TTC549 (cell line): ENCODE results near the gene MFRP.

ENCODE experiments used
- FAIRE-seq: peaks from 2 replicates; lab custom pipeline; 2012; peaks lifted over from hg19 to GRCh38; lab: Jason Lieb, UNC

The MFRP gene

DNA sequence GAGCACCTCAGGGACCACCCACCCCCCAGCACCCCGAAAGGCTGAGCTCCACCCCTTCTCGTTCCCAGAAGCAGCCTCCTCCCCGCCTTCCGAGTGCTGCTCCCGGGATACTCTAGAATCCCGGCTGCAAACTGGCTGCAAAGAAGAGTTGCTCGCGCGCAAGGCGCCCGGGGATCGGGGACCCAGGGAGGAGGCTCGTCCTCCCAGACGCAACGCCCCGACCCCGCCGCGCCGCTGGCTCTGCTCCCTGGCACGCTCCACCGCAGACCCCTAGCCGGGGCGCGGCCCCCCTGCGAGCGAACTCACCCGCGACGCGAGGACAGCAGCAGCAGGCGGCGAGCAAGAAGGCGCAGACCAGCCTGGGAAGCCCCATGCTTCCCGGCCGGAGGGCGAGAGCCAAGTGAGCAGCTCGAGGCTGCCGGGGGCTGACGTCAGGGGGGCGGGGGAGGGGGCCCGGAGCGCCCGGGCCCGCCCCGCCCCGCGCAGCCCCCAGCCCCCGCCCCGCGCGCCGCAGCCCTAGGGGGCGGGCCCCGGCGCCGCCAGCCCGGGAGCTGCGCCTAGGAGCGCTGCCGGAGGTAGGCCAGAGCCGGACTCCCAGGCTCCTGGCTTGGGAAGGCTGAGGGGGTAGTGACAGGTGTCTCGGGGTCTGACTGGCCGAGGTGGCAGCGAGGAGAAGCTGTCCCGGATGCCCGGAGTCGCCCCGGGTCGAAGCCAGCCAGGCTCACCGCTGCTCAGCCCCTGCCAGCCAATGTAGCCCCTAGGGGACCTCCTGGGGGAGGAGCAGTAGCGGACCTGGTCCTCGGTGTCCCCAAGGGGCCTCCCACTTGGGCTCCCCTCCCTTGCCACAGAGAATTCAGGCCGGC is 29.5 kb downstream of the MFRP start, which contains the start of gene MCAM:
MCAM (minus strand) TSS at position 402 of the 863 bp plus-strand sequence; CDS start at position 373, 29 bp downstream.
- FAIRE-seq, result no peak

DNA sequence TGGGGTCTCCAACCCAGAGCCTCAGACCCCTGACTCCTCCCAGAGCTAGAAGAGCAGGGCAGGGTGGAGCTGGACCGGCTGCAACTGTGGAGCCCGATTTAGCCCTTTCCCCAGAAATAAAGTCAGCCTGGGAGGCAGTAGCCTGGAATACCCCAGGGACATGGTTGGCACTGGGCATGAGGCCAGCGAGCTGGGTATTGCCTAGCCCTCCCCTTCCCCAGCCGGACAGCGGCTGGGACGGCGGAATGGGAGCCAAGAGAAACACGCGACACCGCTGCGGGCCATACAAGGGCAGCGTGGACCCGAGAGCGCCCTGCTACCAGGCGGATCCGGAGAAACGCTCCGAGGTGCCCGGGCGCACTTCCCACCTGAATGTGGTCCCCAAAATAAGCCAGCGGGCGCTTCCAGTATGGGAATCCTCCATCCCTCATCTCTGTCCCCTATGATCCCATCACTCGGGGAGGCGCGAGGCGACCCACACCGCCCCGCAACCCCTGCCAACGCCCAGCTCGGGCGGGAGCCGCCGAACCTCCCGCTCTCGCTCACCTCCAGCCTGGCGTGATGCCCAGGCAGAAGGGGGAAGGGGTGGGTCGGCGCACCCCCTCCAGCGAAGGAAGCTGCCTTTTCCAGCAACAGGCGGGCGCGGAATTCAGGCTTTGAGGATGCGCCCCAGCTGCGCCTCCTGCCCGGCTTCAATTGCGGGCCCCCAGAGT is 30.3 kb downstream of the MFRP start:
- FAIRE-seq, result no peak

DNA sequence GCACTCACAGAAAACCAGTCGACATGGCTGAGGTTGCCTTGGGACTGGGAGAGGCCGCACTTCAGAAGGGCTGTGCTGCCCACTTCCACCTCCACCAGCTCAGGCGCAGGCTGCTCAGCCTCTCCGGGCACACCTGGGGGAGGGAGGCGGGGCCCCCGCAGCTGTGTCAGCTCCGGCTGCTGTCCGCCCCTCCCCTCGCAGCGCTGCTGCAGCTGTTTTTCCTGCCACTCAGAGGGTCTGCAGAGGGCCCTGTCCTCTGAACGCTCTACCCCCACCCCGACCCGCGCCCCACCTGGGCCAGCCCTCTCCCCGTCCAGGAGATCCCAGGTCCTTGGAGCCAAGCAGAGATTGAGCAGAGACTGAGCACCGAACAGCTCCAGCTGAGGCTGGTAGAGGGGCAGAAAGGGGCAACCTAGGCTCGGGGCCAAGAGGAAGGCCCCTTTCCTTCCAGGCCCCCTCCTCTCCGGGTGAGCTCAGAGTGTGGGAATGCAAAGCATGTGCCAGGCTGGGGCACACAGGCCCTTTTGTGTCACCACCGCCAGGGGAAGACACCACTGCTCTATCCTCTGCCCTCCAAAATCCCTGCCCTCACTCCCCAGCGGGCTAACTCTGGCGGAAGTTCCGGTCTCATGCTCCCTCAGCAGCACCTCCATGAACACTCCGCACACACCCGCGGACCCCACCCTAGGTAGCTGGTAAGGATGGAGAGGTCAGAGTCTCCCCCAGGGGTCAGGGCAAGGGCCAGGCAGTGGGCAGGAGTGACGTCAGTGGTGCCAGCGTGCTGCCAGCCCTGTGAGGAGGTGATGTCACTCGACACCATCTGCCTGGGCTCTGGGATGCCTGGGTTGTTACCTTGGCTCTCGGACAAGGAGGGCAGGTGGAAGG is 31.1 kb downstream of the MFRP start:
- no peak for FAIRE-seq

DNA sequence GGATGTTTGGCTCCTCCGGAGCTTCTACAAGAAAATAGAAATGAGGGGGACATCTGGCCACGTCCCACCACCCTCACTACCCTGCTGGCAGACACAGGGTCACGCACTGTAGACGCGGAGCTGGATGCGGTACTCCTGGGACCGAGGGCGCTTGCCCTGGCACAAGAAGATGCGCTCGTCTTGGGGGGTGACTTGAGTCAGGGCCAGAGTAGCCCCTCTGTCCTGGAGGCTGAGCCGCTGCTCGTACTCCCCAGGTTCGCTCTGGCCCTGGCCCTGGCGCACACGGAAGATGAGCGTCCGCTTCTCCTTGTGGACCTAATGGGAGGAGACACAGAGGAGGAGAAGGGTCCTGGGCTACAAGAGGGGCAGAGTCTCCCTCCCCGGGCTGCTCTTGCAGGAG is 31.8 kb downstream of the MFRP start:
- no peak for FAIRE-seq

DNA sequence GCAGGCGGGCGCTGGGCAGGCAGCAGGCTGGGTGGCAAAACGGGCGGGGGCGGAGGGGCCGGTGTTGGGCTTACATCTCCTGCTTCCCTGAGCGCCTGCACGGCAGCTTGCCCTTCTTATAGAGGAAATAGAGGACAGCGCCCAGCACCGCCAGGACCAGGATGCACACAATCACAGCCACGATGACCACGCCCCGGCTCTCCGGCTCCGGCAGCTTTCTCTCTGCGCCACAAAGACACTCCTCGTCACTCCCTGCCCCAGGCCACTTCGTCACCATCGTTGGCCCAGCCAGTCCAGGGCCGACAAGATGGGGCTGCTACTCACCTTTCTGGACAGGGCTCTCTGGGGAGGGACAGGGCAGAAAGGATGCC is 35.8 kb downstream of the MFRP start:
- FAIRE-seq, result no peak

DNA sequence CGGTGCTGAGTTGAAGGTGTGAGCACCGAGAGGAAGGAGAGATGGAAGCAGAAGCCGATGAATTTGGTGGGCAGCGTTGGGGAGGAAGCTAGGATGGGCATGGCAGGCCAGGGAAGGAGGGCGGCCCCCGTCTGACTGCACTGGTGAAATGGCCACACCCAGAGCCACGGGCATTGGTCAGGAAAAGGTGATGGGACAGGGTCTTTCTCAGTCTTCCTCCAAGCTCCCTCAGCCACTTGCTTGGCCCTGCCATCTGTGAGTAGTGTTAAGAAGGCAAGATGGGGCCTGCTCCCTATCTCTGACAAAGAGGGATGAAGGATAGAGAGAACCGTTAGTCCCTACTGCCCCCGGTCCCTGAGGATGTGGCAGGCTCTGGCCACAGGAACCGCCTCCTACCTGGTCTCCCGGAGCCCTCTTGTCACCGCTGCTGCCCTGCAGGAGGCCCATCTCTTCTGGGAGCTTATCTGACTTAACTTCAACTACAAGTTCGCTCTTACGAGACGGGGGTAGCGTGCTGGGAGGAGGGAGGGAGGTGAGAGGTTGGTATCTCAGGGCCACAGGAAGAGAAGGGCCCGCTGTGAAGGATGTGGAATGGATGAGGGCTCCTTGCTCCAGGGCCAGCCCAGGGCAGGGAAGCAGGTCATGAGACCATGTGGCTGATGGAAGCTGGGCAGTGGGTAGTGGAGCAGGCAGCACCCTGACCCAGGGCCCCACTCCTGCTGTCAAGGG is 36.4 kb downstream of the MFRP start:
- FAIRE-seq, result no peak

DNA sequence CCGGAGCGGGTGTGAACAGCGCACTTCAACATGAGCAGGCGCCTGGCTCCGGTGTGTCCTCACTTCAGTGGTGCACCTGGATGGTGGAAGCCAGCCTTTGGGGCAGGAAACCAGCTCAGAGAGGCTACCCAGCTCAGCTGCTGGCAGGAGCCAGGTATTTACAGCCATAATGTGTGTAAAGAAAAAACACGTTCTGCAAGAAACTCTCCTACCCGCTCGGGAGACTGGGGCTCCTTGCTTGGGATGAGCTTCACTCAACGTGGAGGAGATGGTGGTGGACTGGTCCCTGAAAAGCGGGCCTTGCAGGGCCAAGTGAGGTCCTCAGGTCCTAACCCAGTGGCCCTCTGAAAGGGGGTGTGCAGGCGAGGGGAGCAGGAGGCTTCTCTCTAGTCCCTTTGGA is 37.1 kb downstream of the MFRP start:
- FAIRE-seq, result no peak

DNA sequence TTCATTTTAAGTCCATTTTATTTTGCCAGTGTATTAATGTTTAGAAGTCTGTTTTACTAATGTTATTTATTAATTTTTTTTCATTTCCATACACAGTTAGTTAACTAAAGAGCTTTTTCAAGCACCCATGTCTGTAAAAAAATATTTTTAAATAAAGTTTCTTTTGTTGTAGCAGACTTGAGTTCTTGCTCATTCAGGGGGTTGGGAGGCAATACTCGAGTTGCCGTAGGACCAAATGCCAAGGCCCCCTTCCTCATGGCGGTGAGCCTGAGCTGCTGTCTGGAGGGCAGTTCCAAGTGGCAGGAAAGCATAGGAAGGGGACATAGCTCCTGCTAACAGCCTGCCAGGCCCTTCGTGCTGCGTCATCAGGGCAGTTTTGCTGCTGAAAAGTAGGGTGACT is 38.5 kb downstream of the MFRP start:
- FAIRE-seq, result no peak

DNA sequence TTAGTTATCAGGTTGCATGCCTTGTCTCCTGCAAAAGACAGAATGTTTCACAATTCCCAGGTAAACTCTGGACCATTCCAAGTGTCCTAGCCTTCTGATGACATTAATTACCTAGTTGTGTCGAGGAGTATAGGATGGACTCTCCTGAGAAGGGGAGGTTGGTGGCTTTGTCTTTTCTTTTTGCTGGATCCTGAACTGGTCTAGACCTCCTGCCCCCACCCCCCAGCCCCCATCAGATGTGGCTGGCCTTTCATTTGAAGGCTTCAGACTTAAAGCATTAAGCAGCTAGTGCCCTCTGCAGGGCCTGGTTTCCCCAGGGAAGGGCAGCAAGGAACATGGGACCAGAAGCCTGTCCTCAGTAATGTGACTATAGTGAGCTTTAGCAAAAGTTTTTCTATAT is 39.3 kb downstream of the MFRP start:
- FAIRE-seq, result no peak

DNA sequence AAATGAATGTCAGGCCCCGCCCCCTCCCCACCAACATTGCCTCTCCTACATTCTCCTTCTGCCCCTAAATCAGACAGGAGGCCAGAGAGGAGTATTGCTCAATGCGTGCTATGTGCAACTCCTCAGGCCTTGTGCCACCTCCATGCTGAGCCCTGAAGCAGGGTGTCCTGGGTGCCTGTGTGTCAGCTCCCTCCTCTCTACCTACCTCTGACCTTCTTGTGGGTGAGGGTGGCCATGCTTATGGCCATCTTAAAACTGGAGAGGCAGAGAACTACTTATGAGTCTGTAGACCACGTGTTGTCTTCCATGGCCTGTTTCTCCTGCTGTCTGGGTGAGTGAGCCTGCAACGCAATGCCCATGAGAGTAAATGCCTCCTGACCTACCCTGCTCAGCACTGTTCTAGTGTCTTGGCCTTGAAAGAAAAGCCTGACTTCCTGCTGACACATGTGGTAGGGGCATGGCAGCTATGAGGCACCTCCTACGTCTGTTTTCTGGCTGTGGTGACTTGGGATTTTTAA is 40.1 kb downstream of the MFRP start:
- FAIRE-seq, result no peak

DNA sequence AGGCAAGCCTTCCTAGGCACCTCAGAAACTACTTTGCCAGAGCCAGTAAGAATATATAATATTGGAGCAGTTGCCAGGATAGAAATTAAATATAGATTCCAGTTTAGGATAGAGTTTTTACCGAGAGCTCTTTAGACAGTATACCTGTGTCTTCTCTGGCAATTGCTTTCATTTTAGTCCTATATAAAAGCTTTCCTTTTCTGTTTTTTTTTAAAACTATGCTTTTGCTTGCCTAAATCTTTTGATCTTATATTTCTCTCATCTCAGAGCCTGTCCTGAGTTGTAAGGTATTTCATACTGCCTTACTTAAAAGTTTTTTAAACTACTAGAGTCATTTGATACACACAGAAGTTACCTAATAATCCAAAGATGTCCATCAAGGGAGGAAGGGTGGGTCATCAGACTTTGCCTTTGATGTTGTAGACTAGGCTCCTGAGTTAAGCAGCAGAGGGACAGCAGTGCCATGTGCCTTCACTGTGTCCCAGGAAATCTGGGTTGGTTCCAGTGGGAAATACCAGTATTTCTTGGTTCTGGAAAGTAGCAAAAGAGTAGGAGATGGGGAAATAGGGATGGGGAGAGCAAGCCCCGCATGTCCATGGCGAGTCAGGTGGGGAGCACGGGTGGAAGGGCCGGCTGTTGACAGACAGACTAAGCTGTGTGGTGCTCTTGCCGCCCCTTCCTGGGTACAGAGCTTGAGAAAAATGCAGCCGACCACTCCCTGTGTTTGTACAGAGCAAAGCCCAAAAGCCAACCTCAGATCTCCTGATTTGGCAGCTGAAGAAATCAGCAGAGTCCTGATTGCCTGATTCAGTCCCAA is 40.7 kb downstream of the MFRP start:
- FAIRE-seq, result no peak

DNA sequence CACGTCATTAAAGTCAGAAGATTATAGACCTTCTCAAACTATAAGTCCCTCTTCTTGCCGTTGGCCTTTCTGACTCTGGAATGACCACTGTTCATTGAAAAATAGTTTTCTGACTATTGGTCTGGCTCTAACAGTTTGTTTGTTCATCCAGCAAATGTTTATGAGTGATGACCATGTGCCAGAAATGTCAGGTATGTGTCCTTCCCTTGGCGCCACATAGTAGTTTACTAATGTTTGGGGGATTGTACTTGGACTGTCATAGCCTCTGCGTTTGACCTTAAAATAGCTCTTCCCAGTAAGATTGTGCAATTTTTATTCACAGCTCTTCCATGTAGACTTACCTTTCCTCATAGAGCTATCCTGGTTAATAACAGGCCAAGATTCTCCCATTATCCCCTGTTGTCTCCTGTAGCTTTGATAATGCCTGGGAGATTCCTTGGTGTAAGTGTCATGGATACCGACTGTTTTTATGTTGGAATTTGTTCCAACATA is 43.2 kb downstream of the MFRP start:
- no peak for FAIRE-seq

DNA sequence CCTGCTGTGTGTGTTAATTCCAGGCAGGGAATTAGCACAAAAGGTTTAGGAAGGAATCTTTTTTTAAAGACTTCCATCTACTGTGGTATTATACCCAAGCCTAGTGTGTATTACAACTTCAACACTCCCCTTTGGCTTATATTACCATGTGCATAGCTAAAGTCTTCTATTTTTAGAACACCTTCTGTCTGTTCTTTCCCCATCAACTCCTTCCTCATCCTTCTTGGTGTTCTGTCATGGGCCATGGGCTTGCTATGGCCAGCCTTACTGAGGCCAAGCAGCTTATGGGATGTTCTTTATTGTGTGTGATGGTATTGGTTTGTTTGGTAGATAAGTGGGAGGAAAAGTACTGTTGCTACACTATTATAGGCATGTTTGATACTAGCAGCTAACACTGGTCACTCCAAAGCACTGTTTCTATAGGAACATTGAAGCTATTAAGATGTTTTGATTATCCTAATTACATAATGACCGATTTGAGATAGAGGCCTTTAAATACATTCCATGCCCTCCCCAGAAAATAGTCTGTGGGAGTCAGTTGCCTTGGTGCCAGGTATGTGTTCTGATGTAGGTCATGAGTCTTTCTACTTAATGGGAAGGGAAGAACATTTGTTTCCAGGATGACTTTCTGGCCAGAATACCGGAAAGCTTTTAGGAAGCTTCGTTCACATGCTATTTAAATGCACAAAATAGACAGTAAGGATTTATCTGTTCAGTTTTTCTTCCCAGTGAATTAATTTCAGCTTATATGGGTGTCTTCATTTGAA is 46.1 kb downstream of the MFRP start:
- FAIRE-seq, result no peak

DNA sequence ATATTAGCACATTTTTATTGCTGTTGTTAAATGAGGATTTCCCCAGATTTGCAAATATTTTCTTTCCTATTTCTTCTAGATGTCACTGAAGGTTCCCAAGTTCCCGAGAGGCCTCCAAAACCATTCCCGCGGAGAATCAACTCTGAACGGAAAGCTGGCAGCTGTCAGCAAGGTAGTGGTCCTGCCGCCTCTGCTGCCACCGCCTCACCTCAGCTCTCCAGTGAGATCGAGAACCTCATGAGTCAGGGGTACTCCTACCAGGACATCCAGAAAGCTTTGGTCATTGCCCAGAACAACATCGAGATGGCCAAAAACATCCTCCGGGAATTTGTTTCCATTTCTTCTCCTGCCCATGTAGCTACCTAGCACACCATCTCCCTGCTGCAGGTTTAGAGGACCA is 47.1 kb downstream of the MFRP start:
- FAIRE-seq, result no peak

DNA sequence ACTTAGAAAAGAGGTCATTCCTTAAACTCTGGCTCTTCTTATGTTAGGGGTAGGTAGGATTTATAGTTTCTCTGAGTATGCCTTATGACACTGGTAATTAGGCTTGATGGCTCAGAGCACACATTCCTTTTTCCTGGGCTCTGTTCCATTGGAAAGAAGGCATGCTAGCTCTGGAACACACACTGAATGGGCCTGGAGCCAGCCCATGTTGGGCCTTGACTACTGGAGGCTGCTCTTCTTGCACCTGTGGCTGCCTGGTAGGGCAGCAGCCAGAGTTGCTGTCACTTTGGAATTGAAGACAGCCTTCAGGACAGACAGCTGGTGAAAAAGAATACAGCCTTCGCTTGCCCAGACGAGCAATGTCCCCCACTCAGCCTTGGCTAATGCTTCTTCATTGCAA is 47.8 kb downstream of the MFRP start:
- FAIRE-seq, result no peak

DNA sequence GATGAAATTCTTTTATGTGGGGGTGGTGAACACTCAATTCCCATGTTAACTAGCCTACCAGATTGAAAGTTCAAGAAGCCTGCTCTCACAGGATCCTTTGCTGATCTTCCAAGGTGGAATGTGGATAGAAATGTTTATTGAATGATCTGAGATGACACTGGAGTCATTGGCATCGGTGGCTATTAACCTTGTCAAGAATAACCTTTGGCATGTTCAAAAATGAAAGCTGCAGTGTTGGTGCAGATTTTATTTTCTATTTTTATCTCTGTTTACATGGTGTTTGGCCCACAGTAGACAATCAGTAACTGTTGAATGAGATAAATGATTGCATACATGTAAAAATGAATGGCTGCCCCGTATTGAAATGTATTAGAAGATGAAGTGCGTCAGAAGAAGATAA is 48.6 kb downstream of the MFRP start:
- no peak for FAIRE-seq

DNA sequence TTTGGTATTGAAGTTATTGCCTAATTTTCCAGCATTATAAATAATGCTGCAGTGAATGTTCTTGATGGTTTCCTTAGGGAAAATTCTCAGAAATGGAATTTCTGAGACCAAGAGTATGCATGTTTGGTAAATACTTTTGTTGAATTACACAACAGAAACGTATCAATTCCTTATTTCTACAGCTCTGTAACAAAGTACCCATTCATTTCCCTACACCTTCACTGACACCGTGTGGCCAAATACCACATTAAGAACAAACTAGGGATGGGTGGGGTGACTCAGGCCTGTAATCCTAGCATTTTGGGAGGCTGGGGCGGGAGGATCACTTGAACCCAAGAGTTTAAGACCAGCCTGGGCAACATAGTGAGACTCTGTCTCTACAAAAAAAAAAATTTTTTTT is 51.3 kb downstream of the MFRP start:
- FAIRE-seq, result no peak

DNA sequence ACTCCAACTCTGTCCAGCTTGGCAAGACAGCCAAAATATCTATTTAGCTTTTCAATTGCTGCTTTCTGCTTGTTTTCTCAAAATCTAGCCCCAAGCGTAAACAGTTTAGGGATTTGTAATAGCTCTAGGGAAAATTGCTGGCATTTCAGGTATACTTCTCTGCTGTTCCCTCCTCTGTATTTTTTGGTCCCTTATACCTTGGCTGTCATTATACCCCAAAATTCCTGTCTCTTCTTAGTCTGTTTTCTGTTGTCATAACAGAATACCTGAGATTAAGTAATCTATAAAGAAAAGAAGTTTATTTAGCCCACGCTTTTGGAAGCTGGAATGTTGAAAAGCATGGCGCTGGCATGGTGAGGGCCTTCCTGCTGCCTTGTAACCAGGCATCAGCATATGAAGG is 53.0 kb downstream of the MFRP start:
- FAIRE-seq, result no peak

DNA sequence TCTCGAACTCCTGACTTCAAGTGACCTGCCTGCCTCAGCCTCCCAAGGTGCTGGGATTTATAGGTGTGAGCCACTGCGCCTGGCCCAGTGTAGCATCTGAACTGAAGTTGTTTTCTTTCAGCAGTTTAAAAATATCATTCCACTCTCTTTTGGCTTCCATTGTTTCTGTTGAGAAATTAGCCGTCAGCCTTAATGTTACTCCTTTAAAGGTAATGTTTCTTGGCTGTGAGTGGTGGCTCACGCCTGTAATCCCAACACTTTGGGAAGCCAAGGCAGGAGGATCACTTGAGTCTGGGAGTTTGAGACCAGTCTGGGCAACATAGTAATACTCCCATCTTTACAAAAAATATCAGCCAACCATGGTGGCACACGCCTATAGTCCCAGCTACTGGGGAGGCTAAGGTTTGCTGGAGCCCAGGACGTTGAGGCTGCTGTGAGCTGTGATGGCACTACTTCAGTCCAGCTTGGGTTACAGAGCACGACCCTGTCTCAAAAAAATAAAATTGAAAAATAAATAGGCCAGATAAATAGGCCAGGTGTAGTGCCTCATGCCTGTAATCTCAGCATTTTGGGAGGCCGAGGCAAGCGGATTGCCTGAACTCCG is 55.5 kb downstream of the MFRP start:
- FAIRE-seq, result no peak
